ENCODE data around the gene C1orf146. TPM values are rescaled to one million over a fixed set of nuclear protein-coding genes. Genes with fewer than 3 reads are reported as not detected.

Gene C1orf146
- not detected for total RNA-seq

GRCh38 chr1:92217721-92218120 lies at the start of gene C1orf146:
C1orf146 (plus strand) TSS chr1:92217915; CDS start chr1:92231421, 13,506 bp downstream.
- Mint-ChIP-seq H3K36me3 (ENCODE audit: low read depth) (no peaks in the 10 kb centered on the region), H3K27me3 (peaks cover 3% of the 10 kb centered on the region), H3K27ac (no peak within 1 kb of the TSS), H3K9me3 (no peaks in the 10 kb centered on the region), H3K4me1 (no peaks in the 10 kb centered on the region), H3K4me3 (no peak within 1 kb of the TSS)
- CTCF ChIA-PET: no interaction called here
- POLR2A ChIA-PET: no interaction called here
- DNase-seq: no peak

GRCh38 chr1:92168657-92169056 lies 49.1 kb upstream of the C1orf146 start:
- CTCF ChIA-PET: no interaction called here
- no peak overlapping the region for H3K4me3 Mint-ChIP-seq
- H3K27ac Mint-ChIP-seq: no peak overlapping the region
- H3K36me3 Mint-ChIP-seq (ENCODE audit: low read depth): no peaks in the 10 kb centered on the region
- POLR2A ChIA-PET: no interaction called here
- DNase-seq: no peak
- H3K27me3 Mint-ChIP-seq: no peaks in the 10 kb centered on the region
- no peaks in the 10 kb centered on the region for H3K9me3 Mint-ChIP-seq
- no peaks in the 10 kb centered on the region for H3K4me1 Mint-ChIP-seq

- Mint-ChIP-seq H3K27ac (no peak overlapping the region), H3K4me1 (no peaks in the 10 kb centered on the region), H3K36me3 (ENCODE audit: low read depth) (no peaks in the 10 kb centered on the region), H3K27me3 (no peaks in the 10 kb centered on the region), H3K4me3 (no peak overlapping the region), H3K9me3 (no peaks in the 10 kb centered on the region)
- ChIA-PET POLR2A (no interaction called here), CTCF (no interaction called here)
- no peak for DNase-seq
Observed at GRCh38 chr1:92169214-92170005, 48.3 kb upstream of the C1orf146 start.

- Mint-ChIP-seq H3K9me3 (no peaks in the 10 kb centered on the region), H3K4me3 (no peak overlapping the region), H3K27ac (no peak overlapping the region), H3K36me3 (ENCODE audit: low read depth) (peaks cover 2% of the 10 kb centered on the region), H3K4me1 (no peaks in the 10 kb centered on the region), H3K27me3 (no peaks in the 10 kb centered on the region)
- no peak for DNase-seq
- CTCF ChIA-PET: no interaction called here
- POLR2A ChIA-PET: no interaction called here
Observed at GRCh38 chr1:92184632-92185031, 33.1 kb upstream of the C1orf146 start.

GRCh38 chr1:92186081-92186480 lies 31.6 kb upstream of the C1orf146 start:
- CTCF ChIA-PET: no interaction called here
- Mint-ChIP-seq H3K36me3 (ENCODE audit: low read depth) (no peaks in the 10 kb centered on the region), H3K4me1 (no peaks in the 10 kb centered on the region), H3K9me3 (no peaks in the 10 kb centered on the region), H3K27me3 (no peaks in the 10 kb centered on the region), H3K27ac (no peak overlapping the region), H3K4me3 (no peak overlapping the region)
- no peak for DNase-seq
- POLR2A ChIA-PET: no interaction called here

- H3K9me3 Mint-ChIP-seq: no peaks in the 10 kb centered on the region
- H3K4me1 Mint-ChIP-seq: no peaks in the 10 kb centered on the region
- no peaks in the 10 kb centered on the region for H3K36me3 Mint-ChIP-seq (ENCODE audit: low read depth)
- H3K27ac Mint-ChIP-seq: no peak overlapping the region
- no peak overlapping the region for H3K4me3 Mint-ChIP-seq
- H3K27me3 Mint-ChIP-seq: peaks cover 1% of the 10 kb centered on the region
- CTCF ChIA-PET: no interaction called here
- DNase-seq: no peak
- POLR2A ChIA-PET: no interaction called here
Observed at GRCh38 chr1:92188436-92189255, 29.1 kb upstream of the C1orf146 start.

- Mint-ChIP-seq H3K9me3 (no peaks in the 10 kb centered on the region), H3K27me3 (peaks cover 1% of the 10 kb centered on the region), H3K36me3 (ENCODE audit: low read depth) (no peaks in the 10 kb centered on the region), H3K4me3 (no peak overlapping the region), H3K4me1 (peaks cover 1% of the 10 kb centered on the region), H3K27ac (no peak overlapping the region)
- DNase-seq: no peak
- POLR2A ChIA-PET: no interaction called here
- CTCF ChIA-PET: no interaction called here
Observed at GRCh38 chr1:92191726-92192125, 26.0 kb upstream of the C1orf146 start.

- H3K4me1 Mint-ChIP-seq: peaks cover 4% of the 10 kb centered on the region
- ChIA-PET POLR2A (no interaction called here), CTCF (no interaction called here)
- no peaks in the 10 kb centered on the region for H3K36me3 Mint-ChIP-seq (ENCODE audit: low read depth)
- H3K27ac Mint-ChIP-seq: no peak overlapping the region
- peaks cover 1% of the 10 kb centered on the region for H3K27me3 Mint-ChIP-seq
- H3K9me3 Mint-ChIP-seq: no peaks in the 10 kb centered on the region
- no peak overlapping the region for H3K4me3 Mint-ChIP-seq
- DNase-seq: no peak
Observed at GRCh38 chr1:92192246-92192645, 25.5 kb upstream of the C1orf146 start.

GRCh38 chr1:92194511-92194910 lies 23.2 kb upstream of the C1orf146 start:
- ChIA-PET POLR2A (no interaction called here), CTCF (no interaction called here)
- Mint-ChIP-seq H3K4me1 (peaks cover 4% of the 10 kb centered on the region), H3K27ac (no peak overlapping the region), H3K27me3 (peaks cover 1% of the 10 kb centered on the region), H3K9me3 (no peaks in the 10 kb centered on the region), H3K36me3 (ENCODE audit: low read depth) (no peaks in the 10 kb centered on the region), H3K4me3 (no peak overlapping the region)
- no peak for DNase-seq

GRCh38 chr1:92201973-92202372 lies 15.7 kb upstream of the C1orf146 start:
- H3K9me3 Mint-ChIP-seq: peaks cover 5% of the 10 kb centered on the region
- peak overlapping the region; percentile 50 for H3K27ac Mint-ChIP-seq
- no peak overlapping the region for H3K4me3 Mint-ChIP-seq
- H3K4me1 Mint-ChIP-seq: peaks cover 20% of the 10 kb centered on the region
- no peaks in the 10 kb centered on the region for H3K36me3 Mint-ChIP-seq (ENCODE audit: low read depth)
- DNase-seq: no peak
- ChIA-PET POLR2A (interaction anchor here (0.8 kb wide), 1 partner anchor 645 kb away, joined by 3 read pairs; no protein-coding TSS in a partner anchor), CTCF (interaction anchor here (0.7 kb wide), 1 partner anchor 165 kb away, joined by 3 read pairs; no protein-coding TSS in a partner anchor)
- no peaks in the 10 kb centered on the region for H3K27me3 Mint-ChIP-seq

GRCh38 chr1:92203105-92203504 lies 14.6 kb upstream of the C1orf146 start:
- CTCF ChIA-PET: no interaction called here
- Mint-ChIP-seq H3K4me3 (no peak overlapping the region), H3K27me3 (no peaks in the 10 kb centered on the region), H3K9me3 (peaks cover 5% of the 10 kb centered on the region), H3K36me3 (ENCODE audit: low read depth) (no peaks in the 10 kb centered on the region), H3K27ac (no peak overlapping the region), H3K4me1 (peaks cover 19% of the 10 kb centered on the region)
- DNase-seq: no peak
- POLR2A ChIA-PET: no interaction called here

GRCh38 chr1:92210701-92211100 lies 7.0 kb upstream of the C1orf146 start:
- Mint-ChIP-seq H3K4me3 (no peak overlapping the region), H3K27ac (no peak overlapping the region), H3K36me3 (ENCODE audit: low read depth) (peaks cover 3% of the 10 kb centered on the region), H3K4me1 (peaks cover 8% of the 10 kb centered on the region), H3K9me3 (no peaks in the 10 kb centered on the region), H3K27me3 (peaks cover 3% of the 10 kb centered on the region)
- ChIA-PET CTCF (no interaction called here), POLR2A (no interaction called here)
- DNase-seq: no peak

- DNase-seq: no peak
- Mint-ChIP-seq H3K4me3 (no peak overlapping the region), H3K27me3 (peaks cover 3% of the 10 kb centered on the region), H3K27ac (no peak overlapping the region), H3K4me1 (peaks cover 8% of the 10 kb centered on the region), H3K9me3 (no peaks in the 10 kb centered on the region), H3K36me3 (ENCODE audit: low read depth) (peaks cover 3% of the 10 kb centered on the region)
- ChIA-PET CTCF (no interaction called here), POLR2A (no interaction called here)
Observed at GRCh38 chr1:92211166-92211565, 6.5 kb upstream of the C1orf146 start.

GRCh38 chr1:92218559-92218958 lies 844 bp downstream of the C1orf146 start:
- no peak overlapping the region for H3K4me3 Mint-ChIP-seq
- CTCF ChIA-PET: interaction anchor here (0.7 to 1.4 kb wide), 2 partner anchors 19 to 46 kb away, joined by 3 read pairs; no protein-coding TSS in a partner anchor
- DNase-seq: no peak

More at GRCh38 chr1:92218559-92218958, 844 bp downstream of the C1orf146 start:
- Mint-ChIP-seq H3K9me3 (no peaks in the 10 kb centered on the region), H3K27ac (no peak overlapping the region), H3K4me1 (no peaks in the 10 kb centered on the region), H3K36me3 (ENCODE audit: low read depth) (no peaks in the 10 kb centered on the region), H3K27me3 (peaks cover 3% of the 10 kb centered on the region)
- POLR2A ChIA-PET: no interaction called here
